Measurements from ENCODE around the gene GAB1.

GAB1 gene

DNA sequence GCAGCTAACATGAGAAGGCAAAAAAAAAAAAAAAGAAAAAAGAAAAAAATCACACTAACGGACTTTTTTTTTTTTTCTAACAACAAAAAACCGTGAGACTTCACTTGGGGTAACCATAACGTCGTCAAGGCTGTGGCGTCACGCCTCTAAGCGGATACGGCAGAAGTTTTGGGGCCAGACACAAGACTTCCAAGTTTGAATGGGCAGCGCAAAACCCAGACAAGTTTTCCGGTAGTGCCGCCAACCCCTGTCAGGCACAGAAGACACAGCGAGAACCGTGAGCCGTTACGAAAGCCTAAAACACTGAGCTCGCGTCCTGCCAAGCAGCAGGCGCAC lies 176.3 kb downstream of the GAB1 start:
- DNase-seq: no peak

DNA sequence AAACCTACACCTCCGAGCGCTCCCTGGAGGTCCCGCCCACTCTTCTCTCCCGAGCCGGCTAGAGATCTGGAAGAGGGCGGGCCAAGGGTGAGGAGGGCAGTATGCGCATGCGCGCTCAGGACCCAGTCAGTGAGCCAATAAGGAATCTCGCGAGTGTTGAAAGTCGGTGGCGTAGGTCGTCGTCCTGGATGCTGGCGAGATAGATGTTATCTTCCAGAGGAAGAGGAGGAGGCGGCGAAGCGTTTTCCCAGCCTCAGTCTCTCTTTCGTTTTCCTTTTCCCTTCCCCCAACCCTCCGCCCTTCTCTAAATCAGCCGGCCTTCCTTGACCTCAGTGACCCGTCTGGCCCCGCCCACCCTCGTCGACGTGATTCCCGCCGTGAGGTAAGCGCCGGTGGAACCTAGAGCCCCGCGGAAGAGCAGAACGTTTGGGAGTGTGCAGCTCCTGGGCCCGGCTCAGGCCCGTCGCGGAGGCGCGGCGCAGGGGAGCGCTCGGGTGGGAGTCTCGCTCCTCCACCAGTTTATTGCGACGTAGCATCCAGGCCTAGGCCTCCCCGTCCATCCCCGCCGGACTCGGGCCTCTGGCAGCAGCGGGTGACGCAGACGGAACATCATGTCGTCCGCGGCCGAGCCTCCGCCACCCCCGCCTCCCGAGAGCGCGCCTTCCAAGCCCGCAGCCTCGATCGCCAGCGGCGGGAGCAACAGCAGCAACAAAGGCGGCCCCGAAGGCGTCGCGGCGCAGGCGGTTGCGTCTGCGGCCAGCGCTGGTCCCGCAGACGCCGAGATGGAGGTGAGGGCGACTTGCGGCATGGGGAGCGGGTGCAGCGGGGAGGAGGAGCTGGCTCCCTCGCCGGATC lies 176.9 kb downstream of the GAB1 start, which contains the start of gene SMARCA5:
Gene SMARCA5 (plus strand): TSS at position 389 of the 855 bp plus-strand sequence. CDS start 223 bp downstream, at position 612.
- peak; percentile 93 for DNase-seq

DNA sequence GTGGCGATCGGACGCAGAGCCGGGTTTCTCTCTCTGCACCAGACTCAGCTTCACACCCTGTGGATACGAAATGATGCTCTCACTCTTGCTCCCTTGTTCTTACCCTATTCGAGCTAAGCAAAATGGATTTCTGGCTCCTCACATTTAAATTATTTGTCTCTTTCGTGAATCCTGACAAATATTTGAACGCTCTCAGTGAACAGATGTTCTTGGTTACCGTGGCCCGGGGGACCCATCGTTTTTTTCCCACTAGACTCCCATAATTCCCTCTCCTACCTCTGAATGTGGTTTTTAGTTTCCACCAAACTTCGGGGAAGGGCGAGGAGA lies 177.5 kb downstream of the GAB1 start:
- DNase-seq: no peak

DNA sequence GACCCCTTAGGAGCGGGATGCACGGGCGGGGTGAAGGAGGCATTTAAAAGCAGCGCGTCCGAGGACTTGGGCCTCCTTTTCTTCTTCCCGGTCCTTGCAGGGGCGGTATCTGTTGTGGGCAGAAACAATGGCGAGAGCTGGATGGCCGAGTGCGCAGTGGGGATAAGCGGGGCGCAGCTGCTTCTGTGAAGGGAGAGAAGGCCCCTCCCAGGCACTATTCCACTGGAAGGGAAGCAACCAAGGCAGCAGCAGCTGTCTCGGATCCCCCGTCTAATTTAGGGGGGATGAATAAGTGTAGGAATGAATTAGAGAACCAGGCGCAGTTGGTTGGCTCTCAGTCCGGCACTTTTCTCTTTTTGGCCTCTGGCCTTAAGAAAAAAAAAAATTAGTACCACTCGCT lies 177.8 kb downstream of the GAB1 start:
- peak; percentile 3 for DNase-seq

DNA sequence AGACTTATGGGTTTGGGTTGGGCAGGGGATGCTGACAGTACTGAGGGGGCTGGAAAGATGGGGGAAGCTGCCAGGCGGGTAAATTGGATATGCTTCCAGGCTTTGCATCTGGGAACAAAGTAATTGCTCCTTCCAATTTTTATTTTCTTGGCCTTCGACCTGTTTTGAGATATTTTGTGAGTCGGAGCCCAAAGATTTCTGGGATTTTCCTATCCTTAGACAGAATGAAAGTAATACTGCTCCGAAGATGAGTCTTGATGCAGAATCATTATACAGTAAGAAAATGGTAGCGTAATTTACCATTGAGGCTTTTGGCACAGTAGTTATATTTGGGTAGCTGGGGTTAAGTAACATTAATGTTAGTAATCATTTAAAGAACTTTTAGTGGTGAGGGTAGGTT lies 178.2 kb downstream of the GAB1 start:
- DNase-seq: no peak

DNA sequence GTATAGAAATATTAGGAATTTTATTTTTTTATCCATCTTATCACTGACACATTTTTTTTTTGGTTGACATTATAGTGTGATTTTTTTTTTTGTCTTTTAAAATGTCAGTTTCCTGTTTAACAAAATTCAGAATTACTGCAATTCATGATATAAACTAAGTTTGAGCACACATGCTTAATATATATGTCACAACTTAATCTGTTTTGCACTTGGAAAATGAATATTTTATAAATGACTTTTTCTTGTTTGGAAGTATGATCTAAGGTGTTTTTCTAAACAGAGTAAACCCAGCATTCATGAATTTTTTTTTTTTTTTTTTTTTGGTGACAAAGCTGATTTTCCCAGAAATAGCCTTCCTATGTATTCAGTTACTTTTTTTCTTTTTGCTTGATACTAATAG lies 179.2 kb downstream of the GAB1 start:
- DNase-seq: no peak

DNA sequence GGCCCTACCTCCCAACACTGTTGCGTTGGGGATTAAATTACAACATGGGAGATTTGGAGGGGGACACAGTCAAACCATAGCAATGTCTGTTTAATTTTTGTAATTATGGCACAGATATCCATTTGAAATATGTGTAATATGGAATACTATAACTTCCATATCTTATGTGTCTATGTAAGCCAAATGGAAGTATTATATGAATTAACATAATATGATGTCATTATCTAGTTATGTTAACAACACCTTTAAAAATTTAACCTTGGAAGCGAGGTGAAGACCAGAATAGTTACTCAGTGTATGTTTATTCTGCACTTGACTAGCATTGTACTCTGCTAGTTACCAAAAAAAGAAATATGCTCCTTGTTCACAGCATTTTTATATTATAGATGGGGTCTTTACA lies 181.1 kb downstream of the GAB1 start:
- no peak for DNase-seq

Data from activated gamma-delta T cell treated with Interleukin-2 at 50 U/mL for 16 hours (primary cell).